H1 (cell line): ENCODE results near the gene POLDIP2. TPM values are rescaled to one million over a fixed set of nuclear protein-coding genes. Genes with fewer than 3 reads are reported as not detected.

ENCODE experiments used
- CTCF ChIA-PET: fragments of 300-600 bp; sonication (Branson Sonifier 250); formaldehyde crosslinking; loops from one replicate; lab custom pipeline; 2021; ENCODE audit not compliant: partially characterized antibody; lab: Charles Lee
- POLR2A ChIA-PET: fragments of 300-600 bp; sonication (Branson Sonifier 250); formaldehyde crosslinking; loops from one replicate; lab custom pipeline; 2021; ENCODE audit warnings: inconsistent platforms; ENCODE audit not compliant: partially characterized antibody; lab: Charles Lee
- DNase-seq, 2 experiments: peaks; one replicate each; pipeline versions ENCODE4 v3.0.0 to v3.0.0-alpha.2; 2010 to 2022; ENCODE audit warnings: low spot score in 2 of 2, low read depth in 1 of 2, mixed read lengths in 1 of 2
- FAIRE-seq: peaks from 2 replicates; lab custom pipeline; 2011; peaks lifted over from hg19 to GRCh38; lab: Jason Lieb, UNC
- H2AFZ ChIP-seq: 2 replicates; pipeline ENCODE4 v1.8.1; 2012; ENCODE audit warnings: low read length, inconsistent platforms
- H2AK5ac ChIP-seq: 2 replicates; pipeline ENCODE4 v1.6.1; 2013; ENCODE audit warnings: low read depth, low read length
- H2BK120ac ChIP-seq: replicated peaks from 2 replicates; pipeline ENCODE3; 2013; ENCODE audit warnings: low read depth, low read length, inconsistent platforms
- H2BK12ac ChIP-seq: 2 replicates; pipeline ENCODE4 v1.6.1; 2013; ENCODE audit warnings: low read depth, low read length
- H2BK15ac ChIP-seq: 2 replicates; pipeline ENCODE4 v1.6.1; 2013; ENCODE audit warnings: low read length
- H2BK20ac ChIP-seq: 2 replicates; pipeline ENCODE4 v1.6.1; 2013; ENCODE audit warnings: low read length
- H2BK5ac ChIP-seq: 2 replicates; pipeline ENCODE4 v1.6.1; 2013; ENCODE audit warnings: low read depth, low read length
- H3K14ac ChIP-seq: 2 replicates; pipeline ENCODE4 v1.6.1; 2013; ENCODE audit warnings: inconsistent platforms; ENCODE audit not compliant: insufficient read length
- H3K18ac ChIP-seq: 2 replicates; pipeline ENCODE4 v1.6.1; 2013; ENCODE audit warnings: low read length; ENCODE audit errors: extremely low read depth
- H3K23ac ChIP-seq: 2 replicates; pipeline ENCODE4 v1.6.1; 2013; ENCODE audit warnings: inconsistent platforms; ENCODE audit not compliant: insufficient read length
- H3K23me2 ChIP-seq: 2 replicates; pipeline ENCODE4 v1.6.1; 2013; ENCODE audit warnings: low read depth, low read length
- H3K27ac ChIP-seq: 2 replicates; pipeline ENCODE4 v1.6.1; 2011; ENCODE audit warnings: low read depth, low read length, inconsistent platforms
- H3K27me3 ChIP-seq, 4 experiments: replicated peaks in 1 of 4; 1 replicate in 1 of 4; 2 replicates in 3 of 4; pipeline versions ENCODE4 v1.6.1 to v1.8.1; 2011 to 2013; ENCODE audit warnings: low read length in 3 of 4, mild to moderate bottlenecking in 3 of 4, inconsistent platforms in 2 of 4, mixed read lengths in 2 of 4, moderate library complexity in 1 of 4; ENCODE audit not compliant: control insufficient read depth in 3 of 4, insufficient read depth in 3 of 4; ENCODE audit errors: extremely low read depth in 1 of 4
- H3K36me3 ChIP-seq, 4 experiments: 2 replicates each; pipeline versions ENCODE4 v1.6.1 to v1.8.1; 2011 to 2013; ENCODE audit warnings: mild to moderate bottlenecking in 4 of 4, low read length in 3 of 4, moderate library complexity in 2 of 4, control low read depth in 1 of 4, inconsistent platforms in 1 of 4; ENCODE audit not compliant: insufficient read depth in 4 of 4, control insufficient read depth in 2 of 4
- H3K4ac ChIP-seq: replicated peaks from 2 replicates; pipeline ENCODE3; 2013; ENCODE audit warnings: low read length, low read depth, mixed read lengths, inconsistent platforms; ENCODE audit not compliant: insufficient read length
- H3K4me1 ChIP-seq, 4 experiments: replicated peaks in 1 of 4; 1 replicate in 1 of 4; 2 replicates in 3 of 4; pipeline versions ENCODE4 v1.6.1 to v1.8.1; 2011 to 2013; ENCODE audit warnings: low read length in 3 of 4, inconsistent platforms in 2 of 4, mixed read lengths in 1 of 4; ENCODE audit not compliant: insufficient read depth in 4 of 4, control insufficient read depth in 3 of 4
- H3K4me2 ChIP-seq, 2 experiments: 2 replicates each; pipeline versions ENCODE4 v1.6.1 to v1.8.1; 2011 to 2013; ENCODE audit warnings: low read depth in 2 of 2, low read length in 2 of 2, control low read depth in 1 of 2, inconsistent platforms in 1 of 2, mild to moderate bottlenecking in 1 of 2; ENCODE audit not compliant: insufficient read depth in 1 of 2
- H3K4me3 ChIP-seq, 4 experiments: fragments of 200-600, 300-600 bp in 1 of 4; sonication (generic), shearing (Covaris generic), sonication (Bioruptor Twin) in 1 of 4; 2 replicates each; pipeline versions ENCODE4 v1.5.1 to v1.8.1; 2011 to 2016; ENCODE audit warnings: low read length in 4 of 4, low read depth in 3 of 4, control low read depth in 2 of 4, inconsistent platforms in 2 of 4, mild to moderate bottlenecking in 2 of 4, mixed read lengths in 1 of 4, moderate library complexity in 1 of 4; ENCODE audit not compliant: insufficient read depth in 2 of 4; ENCODE audit errors: extremely low read depth in 1 of 4
- H3K56ac ChIP-seq: replicated peaks from 2 replicates; pipeline ENCODE3; 2013; ENCODE audit warnings: low read depth, mild to moderate bottlenecking, mixed read lengths, low read length, inconsistent platforms; ENCODE audit not compliant: insufficient read length
- H3K79me1 ChIP-seq: 2 replicates; pipeline ENCODE4 v1.6.1; 2013; ENCODE audit warnings: low read depth, low read length, control low read depth
- H3K79me2 ChIP-seq, 2 experiments: 2 replicates each; pipeline versions ENCODE4 v1.6.1 to v1.8.1; 2012 to 2013; ENCODE audit warnings: low read length in 2 of 2, mild to moderate bottlenecking in 2 of 2, inconsistent platforms in 1 of 2; ENCODE audit not compliant: insufficient read depth in 2 of 2, control insufficient read depth in 1 of 2
- H3K9ac ChIP-seq, 4 experiments: replicated peaks in 1 of 4; 1 replicate in 1 of 4; 2 replicates in 3 of 4; pipeline versions ENCODE4 v1.6.1 to v1.8.1; 2011 to 2013; ENCODE audit warnings: low read depth in 3 of 4, low read length in 3 of 4, control low read depth in 2 of 4, mild to moderate bottlenecking in 2 of 4, moderate library complexity in 2 of 4, inconsistent platforms in 1 of 4; ENCODE audit errors: extremely low read depth in 1 of 4
- H3K9me3 ChIP-seq, 2 experiments: 2 replicates each; pipeline versions ENCODE4 v1.6.1 to v1.8.1; 2012 to 2013; ENCODE audit warnings: mild to moderate bottlenecking in 2 of 2, moderate library complexity in 2 of 2, control low read depth in 1 of 2, inconsistent platforms in 1 of 2, low read depth in 1 of 2, low read length in 1 of 2, mixed read lengths in 1 of 2; ENCODE audit not compliant: insufficient read depth in 2 of 2
- H4K20me1 ChIP-seq, 2 experiments: replicated peaks in 1 of 2; 2 replicates each; pipeline versions ENCODE3 to v1.8.1; 2011 to 2013; ENCODE audit warnings: inconsistent platforms in 2 of 2, low read length in 2 of 2, mild to moderate bottlenecking in 1 of 2; ENCODE audit not compliant: insufficient read depth in 2 of 2, control insufficient read depth in 1 of 2
- H4K5ac ChIP-seq: 2 replicates; pipeline ENCODE4 v1.6.1; 2013; ENCODE audit warnings: low read length, low read depth, mixed read lengths, inconsistent platforms; ENCODE audit not compliant: insufficient read length
- H4K8ac ChIP-seq: 2 replicates; pipeline ENCODE4 v1.8.0; 2013; ENCODE audit warnings: mild to moderate bottlenecking, moderate library complexity, low read length, inconsistent platforms; ENCODE audit not compliant: insufficient read depth; ENCODE audit errors: extremely low read depth
- H4K91ac ChIP-seq: replicated peaks from 2 replicates; pipeline ENCODE3; 2013; ENCODE audit warnings: low read length, mixed read lengths, inconsistent platforms; ENCODE audit not compliant: insufficient read length
- CBX5 ChIP-seq: fragments of 300-800, 300-1000 bp; sonication (generic); IDR thresholded peaks from 2 replicates; pipeline ENCODE4 v1.7.1; 2016; ENCODE audit warnings: antibody characterized with exemption, low read length, low read depth
- KDM4A ChIP-seq: IDR thresholded peaks from one replicate; pipeline ENCODE4 v1.7.1; 2012; ENCODE audit warnings: low read depth, mild to moderate bottlenecking, moderate library complexity, low read length, inconsistent platforms; ENCODE audit not compliant: severe bottlenecking
- MAFK ChIP-seq: IDR thresholded peaks from 2 replicates; pipeline ENCODE4 v1.6.1; 2012; ENCODE audit warnings: low read depth, mild to moderate bottlenecking, improper control_type of control experiment, low read length
- SIRT6 ChIP-seq: IDR thresholded peaks from one replicate; pipeline ENCODE4 v1.7.1; 2012; ENCODE audit warnings: low read length, inconsistent platforms
- WGBS, 2 experiments: shearing (Covaris generic) in 1 of 2; methylation state at CpG; one replicate each; pipeline versions ENCODE4 v1.1.6 to v1.1.7; 2013 to 2015; ENCODE audit warnings: low lambda C conversion rate in 2 of 2, mixed read lengths in 2 of 2, inconsistent platforms in 1 of 2, low coverage in 1 of 2, missing lambda C conversion rate in 1 of 2; ENCODE audit not compliant: insufficient replicate concordance in 2 of 2, insufficient coverage in 1 of 2, insufficient read length in 1 of 2; ENCODE audit errors: extremely low coverage in 1 of 2, missing lambda C conversion rate in 1 of 2; 5-methylcytosine and 5-hydroxymethylcytosine counted together
- polyA plus RNA-seq, 7 experiments: library from polyadenylated mRNA; depleted of rRNA in 3 of 7; stranded (reverse) in 5 of 7; unstranded in 2 of 7; fragments of >200 nt in 5 of 7; fragments of 200-250 nt in 2 of 7; gene quantifications; 1 replicate in 5 of 7; 2 replicates in 1 of 7; 4 replicates in 1 of 7; pipeline versions ENCODE4 v1.2.1 to v1.2.3, GENCODE V29; 2011 to 2013; ENCODE audit warnings: missing spikeins in 2 of 7, mixed read lengths in 2 of 7
- total RNA-seq: library from RNA; stranded (reverse); fragmentation: NEBNext Ultra II Directional; extraction: Animal tissue kit (Norgen Biotek cat#: 25700); gene quantifications from 2 replicates; pipeline ENCODE4 v1.2.1, GENCODE V29; 2021

The POLDIP2 gene
- total and polyA plus RNA-seq, 2 of the 8 experiments (the other 6 are each of a cell fraction or from before 2014, with no cell fraction given) = 74.0 to 76.1 TPM

DNA sequence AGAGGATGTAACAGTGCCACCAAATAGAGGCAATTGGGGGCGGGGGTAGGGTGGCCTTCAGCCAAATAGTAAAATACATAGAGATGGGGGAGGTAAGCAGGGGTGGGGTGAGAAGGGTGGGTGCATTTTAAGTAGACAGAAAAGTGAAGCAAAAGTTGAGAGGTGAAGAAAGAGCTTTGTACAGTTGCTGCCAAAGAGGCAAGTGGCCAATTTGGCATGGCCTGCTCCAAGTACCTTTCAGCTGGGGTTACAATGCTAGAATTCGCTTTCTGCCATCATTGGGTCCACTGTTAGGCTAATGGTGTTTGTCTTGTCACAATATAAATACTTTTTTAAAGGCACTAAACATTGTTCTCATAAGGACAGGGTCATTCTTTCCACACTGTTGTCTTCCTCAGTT, 43.5 kb downstream of the POLDIP2 start:
- no peaks in the 10 kb centered on the region for H3K79me2 ChIP-seq
- peaks cover 0 to 19% (median 13%) of the 10 kb centered on the region in 4 experiments; a peak in 6 of 7 replicates for H3K4me1 ChIP-seq
- H3K23ac ChIP-seq = no peak overlapping the region
- WGBS, 2 experiments = 73% methylated on average over 2 of the region's 2 CpGs; no CpG with 5 or more reads in 1 of the 2 experiments
- H3K14ac ChIP-seq = no peak overlapping the region
- H3K23me2 ChIP-seq = peaks cover 9% of the 10 kb centered on the region
- no peak overlapping the region for H2BK5ac ChIP-seq
- no peak overlapping the region for H3K4me3 ChIP-seq
- H3K4me2 ChIP-seq = no peak overlapping the region
- no peak overlapping the region for H4K8ac ChIP-seq
- no peaks in the 10 kb centered on the region for H4K20me1 ChIP-seq
- no peak overlapping the region for H2AFZ ChIP-seq
- no peak overlapping the region for H3K4ac ChIP-seq
- FAIRE-seq = no peak
- POLR2A ChIA-PET = interaction anchor here (1.7 to 2.5 kb wide), 2 partner anchors 11 to 87 kb away, joined by 5 to 6 read pairs; no protein-coding TSS in a partner anchor
- H3K79me1 ChIP-seq = no peaks in the 10 kb centered on the region
- no peak overlapping the region for H2AK5ac ChIP-seq
- no peak overlapping the region for H4K91ac ChIP-seq
- no peaks in the 10 kb centered on the region for H3K36me3 ChIP-seq
- CTCF ChIA-PET = interaction anchor here (1.4 to 1.6 kb wide), 2 partner anchors 8 to 33 kb away, joined by 3 read pairs; no protein-coding TSS in a partner anchor
- DNase-seq = no peak
- no peak overlapping the region for H4K5ac ChIP-seq
- H2BK12ac ChIP-seq = no peak overlapping the region
- no peak overlapping the region for H2BK120ac ChIP-seq
- H2BK15ac ChIP-seq = no peak overlapping the region
- no peak overlapping the region for H2BK20ac ChIP-seq
- H3K27me3 ChIP-seq = peaks cover 0 to 3% (median 0%) of the 10 kb centered on the region in 4 experiments; a peak in 1 of 7 replicates
- H3K9ac ChIP-seq = no peak overlapping the region
- no peak overlapping the region for H3K56ac ChIP-seq
- H3K9me3 ChIP-seq = no peaks in the 10 kb centered on the region
- H3K27ac ChIP-seq = no peak overlapping the region
- no peak overlapping the region for H3K18ac ChIP-seq
- TF ChIP-seq SIRT6 (no peak), CBX5 (no peak), KDM4A (no peak), MAFK (no peak)
